Suppressor macrophage treated with lipopolysaccharide for 4 hours (primary cell): ENCODE results near the gene GCK.
"Not testable (repeated sequence)": the region's sequence is repeated elsewhere in the genome, so short reads cannot be mapped to it uniquely, and the experiment has no call there.

Experiments used
- DNase-seq: peaks from one replicate; pipeline ENCODE4 v3.0.0-alpha.2; 2020

Gene GCK

DNA sequence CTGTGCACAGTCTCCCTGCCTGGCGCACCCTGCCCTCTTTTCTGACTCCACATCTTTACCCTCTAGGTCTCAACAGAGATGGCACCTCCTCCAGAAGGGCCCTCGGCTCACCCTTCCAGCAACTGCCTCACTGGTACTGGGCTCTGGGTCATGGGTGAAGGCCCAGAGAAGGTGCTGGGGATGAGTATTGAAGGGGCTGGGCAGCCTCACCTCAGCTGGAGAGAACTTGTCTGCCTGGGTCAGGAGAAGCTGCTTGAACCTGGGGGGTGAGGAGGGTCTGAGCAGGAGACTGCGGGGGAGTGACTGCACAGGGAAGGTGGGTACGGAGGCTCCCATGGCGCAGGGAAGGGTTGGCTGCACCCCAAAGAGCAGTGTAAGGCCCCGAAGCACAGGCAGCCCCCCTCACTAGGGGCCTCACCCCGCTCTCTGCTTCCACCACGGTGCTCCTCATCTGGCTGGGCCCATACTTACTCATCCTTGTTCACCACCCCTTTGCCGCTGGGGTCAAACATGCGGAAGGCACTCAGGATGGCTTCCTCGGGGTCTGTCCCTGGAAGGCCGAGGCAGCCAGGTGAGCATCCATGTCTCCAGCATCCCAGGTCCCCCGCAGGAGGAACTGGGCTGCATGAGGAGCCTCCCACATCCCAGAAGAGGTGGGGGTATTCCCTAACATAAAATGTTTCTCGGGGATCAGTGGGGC, 49.8 kb downstream of the GCK start:
- DNase-seq, result no peak

DNA sequence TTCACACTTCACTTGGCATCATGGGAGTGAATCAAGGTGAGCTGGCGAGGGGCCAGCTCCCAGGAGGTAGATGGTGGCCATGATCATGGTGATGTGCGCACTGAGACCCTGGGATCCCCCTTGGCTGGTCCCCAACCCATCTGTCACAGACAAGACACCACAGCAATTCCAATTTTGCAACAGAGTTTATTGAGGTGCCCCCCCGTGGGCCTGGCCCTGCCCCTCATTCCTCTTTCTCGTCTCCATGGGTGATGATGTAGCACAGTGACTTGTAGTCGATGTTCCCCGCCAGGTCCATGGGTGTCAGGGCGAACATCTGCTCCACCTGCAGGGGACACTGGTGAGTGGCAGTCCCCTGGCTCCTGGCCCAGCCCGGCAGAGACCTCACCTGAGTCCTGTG, 50.5 kb downstream of the GCK start:
- no peak for DNase-seq

DNA sequence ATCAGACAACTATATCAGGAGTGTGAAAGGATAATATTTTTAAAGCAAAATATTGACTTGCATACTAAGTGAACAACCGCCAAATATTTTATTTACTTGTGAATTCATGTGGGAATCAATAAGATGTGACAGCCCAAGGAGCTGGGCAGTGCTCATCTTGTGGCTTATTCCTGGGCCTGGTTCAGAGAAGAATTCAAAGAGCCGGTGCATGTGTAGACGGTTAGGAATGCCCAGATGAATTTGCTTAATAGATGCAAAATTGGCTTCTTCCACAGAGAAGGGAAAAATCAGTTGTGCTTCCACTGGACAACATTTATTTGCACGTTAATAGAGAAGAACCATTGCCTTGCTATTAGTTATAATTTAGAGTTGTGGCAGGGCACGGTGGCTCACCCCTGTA, 52.5 kb downstream of the GCK start:
- no peak for DNase-seq

DNA sequence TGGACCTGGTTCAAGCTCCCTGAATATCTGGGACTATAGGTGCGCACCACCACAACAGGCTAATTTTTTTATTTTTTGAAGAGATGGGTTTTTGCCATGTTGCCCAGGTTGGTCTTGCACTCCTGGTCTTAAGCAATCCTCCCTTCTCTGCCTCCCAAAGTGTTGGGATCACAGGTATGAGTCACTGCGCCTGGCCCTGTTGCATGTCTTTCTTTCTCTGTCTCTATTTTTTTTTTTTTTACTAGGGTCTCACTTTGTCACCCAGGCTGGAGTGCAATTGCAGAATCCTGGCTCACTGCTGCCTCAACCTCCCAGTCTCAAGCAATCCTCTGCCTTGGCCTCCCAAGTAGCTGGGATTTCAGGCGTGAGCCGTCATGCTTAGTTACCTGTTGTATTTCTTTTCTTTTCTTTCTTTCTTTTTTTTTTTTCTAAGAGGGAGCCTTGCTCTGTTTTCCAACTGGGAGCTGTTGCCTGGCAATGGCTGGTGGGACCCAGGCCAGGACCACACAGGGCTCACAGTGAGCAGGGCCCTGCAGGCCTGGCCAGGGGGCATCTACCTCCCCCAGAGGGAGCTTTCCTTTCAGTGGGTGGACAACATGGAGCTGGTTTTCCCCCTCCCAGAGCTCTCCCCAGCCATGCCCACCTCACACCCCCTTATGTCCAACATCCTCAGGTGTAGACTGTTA, 54.2 kb downstream of the GCK start:
- no peak for DNase-seq

DNA sequence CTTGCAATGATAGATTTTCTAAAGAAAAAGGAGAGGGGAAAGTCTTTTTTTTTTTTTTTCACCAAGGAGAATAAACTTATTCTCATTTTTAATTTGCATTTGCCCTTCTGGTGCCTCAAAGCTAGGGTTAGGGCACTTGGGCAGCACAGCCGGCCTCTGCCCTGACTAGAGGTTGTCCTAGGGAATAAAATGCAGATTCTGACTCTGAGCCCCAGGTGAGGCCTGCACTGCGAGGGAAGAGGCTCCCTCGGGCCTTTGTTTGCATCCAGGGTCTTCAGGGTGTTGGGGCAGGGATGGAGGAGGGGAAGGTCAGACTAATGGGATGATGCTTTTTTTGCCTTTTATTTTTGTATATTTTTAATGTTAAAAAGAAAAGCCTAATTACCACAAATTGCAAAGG, 55.9 kb downstream of the GCK start:
- DNase-seq, result no peak

DNA sequence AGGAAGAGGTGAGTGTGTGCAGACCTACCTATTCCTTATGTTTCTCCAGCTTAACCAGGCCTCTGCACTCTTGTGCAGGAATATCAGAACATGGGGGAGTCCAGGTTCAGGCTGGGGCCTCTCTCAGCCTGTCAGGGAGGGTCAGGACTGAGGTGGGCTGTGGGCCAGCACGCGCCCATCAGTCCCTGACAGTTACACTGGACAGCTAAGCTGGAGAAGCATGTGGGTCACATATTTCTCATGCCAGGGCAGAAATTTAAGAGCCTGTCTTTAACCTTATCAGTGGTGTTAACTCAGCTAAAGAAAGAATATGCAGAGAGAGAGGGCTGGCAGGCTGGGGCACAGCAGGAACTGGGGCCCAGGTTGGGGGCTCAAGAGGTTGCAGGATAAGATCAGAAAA, 57.2 kb downstream of the GCK start:
- no peak for DNase-seq

DNA sequence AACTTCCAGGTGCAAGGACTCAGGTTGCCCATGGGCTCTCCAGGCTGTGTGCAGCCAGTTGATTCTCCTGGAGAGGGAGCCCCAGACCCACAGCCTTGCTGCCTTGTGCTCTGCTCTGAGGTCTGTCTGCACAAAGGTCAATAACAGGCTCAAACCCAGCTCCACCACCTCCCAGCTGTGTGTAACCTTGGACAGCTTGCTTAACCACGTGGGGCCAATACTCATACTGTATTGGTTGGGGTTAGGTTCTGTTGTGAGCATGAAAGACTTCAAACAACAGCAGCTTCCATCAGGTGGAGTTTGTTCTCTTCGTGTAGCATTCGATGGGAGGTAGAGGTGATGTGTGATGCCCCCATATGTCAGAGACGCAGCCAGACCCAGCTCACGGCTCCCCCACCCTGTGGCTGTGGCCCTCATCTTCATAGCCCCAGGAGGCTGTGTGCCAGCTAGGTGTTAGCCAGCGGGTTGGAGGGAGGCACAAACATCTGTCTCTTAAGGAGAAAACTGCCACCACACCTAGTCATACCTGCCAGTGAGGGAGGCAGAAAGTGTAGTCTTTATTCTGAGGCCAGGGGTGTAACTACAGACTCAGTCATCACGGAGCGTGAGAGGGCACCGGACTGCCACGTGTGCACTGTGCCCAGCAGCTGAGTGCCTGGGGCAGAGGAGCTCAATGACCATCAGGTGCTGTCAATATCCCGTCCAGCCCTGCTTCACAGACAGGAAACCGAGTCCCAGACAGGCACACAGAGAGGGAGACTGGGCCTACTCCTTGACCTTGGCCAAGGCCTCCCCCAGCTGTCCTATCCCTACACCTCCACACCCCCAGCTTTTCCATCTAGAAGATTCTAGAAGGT, 57.8 kb downstream of the GCK start:
- no peak for DNase-seq

DNA sequence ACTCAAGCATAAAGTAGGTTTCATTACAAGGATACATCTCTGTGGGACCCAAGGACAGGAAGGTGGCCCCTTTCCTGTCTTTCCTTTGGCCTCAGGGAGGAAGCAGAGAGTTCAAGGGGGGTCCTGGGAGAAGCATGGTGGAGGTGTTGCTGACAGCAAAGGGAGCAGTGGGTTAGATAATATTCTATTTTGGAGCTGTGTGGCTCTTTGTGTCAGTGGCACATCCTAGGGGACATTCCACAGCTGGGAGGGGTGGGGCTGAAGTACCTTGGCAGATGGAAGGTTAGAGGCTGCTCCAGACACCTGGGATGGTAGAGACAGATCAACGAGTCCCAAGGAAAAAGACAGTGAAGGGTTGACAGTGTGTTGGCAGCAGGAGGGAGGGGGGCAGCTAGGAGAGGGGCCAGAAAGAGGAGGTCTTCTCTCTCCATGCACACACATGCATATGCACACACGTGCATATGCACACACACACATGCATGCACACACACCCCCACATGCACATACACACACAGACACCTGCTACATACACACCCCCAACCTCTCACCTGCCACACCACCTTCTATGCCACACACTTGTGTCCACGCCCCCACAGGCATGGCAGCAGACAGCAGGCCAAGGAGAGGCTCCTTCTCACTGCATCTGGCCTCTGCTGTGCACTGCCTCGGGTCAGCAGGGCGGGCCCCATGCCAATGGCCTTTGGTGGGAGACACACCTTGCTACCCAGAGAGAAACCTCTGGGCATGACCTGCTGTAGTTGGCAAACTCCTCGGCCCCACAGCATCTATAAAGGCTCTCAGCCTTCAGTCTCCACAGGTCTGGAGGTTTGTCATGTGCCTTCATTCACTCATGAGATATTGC, 60.3 kb downstream of the GCK start:
- no peak for DNase-seq

DNA sequence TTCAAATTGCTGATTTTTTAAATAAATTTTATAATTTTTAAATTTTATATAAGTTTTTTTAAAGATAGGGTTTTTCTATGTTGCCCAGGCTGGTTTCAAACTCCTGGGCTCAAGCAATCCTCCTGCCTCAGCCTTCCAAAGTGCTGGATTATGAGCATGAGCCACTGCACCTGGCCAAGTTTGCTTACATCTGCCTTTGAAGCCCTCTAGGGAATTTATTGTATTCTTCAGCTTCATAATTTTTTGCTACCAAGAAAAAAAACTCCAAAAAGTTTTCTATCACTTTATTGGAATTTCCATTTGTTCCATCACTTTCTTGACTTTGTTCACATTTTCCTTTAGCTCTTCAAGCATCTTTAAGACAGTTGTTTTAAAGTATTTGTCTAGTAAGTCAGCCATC, 62.1 kb downstream of the GCK start:
- no peak for DNase-seq

DNA sequence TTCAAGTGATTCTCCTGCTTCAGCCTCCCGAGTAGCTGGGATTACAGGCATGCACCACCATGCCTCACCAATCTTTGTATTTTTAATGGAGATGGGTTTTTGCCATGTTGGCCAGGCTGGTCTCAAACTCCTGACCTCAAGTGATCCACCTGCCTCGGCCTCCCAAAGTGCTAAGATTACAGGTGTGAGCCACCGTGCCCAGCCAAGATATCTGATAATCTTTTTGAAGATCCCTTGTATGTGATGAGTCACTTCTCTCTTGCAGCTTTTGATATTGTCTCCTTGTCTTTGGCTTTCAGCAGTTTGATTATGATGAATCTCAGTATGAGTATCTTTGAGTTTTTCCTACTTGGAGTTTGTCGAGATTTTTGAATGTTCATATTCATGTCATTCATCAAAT, 62.7 kb downstream of the GCK start:
- not testable (repeated sequence) for DNase-seq

DNA sequence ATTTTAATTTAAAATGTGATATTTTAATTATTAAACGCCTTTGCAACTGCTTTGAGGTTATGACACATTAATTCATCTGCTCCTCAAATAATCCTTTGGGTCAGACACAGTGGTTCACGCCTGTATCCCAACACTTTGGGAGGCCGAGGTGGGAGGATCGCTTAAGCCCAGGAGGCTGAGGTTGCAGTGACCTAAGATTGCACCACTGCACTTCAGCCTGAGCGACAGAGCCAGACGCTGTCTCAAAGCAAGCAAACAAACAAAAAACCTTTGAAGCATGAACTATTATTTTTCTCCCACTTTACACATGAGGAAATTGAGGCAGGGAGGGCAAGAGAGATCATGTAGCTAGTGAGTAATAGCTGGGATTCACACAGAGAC, 64.4 kb downstream of the GCK start:
- no peak for DNase-seq

DNA sequence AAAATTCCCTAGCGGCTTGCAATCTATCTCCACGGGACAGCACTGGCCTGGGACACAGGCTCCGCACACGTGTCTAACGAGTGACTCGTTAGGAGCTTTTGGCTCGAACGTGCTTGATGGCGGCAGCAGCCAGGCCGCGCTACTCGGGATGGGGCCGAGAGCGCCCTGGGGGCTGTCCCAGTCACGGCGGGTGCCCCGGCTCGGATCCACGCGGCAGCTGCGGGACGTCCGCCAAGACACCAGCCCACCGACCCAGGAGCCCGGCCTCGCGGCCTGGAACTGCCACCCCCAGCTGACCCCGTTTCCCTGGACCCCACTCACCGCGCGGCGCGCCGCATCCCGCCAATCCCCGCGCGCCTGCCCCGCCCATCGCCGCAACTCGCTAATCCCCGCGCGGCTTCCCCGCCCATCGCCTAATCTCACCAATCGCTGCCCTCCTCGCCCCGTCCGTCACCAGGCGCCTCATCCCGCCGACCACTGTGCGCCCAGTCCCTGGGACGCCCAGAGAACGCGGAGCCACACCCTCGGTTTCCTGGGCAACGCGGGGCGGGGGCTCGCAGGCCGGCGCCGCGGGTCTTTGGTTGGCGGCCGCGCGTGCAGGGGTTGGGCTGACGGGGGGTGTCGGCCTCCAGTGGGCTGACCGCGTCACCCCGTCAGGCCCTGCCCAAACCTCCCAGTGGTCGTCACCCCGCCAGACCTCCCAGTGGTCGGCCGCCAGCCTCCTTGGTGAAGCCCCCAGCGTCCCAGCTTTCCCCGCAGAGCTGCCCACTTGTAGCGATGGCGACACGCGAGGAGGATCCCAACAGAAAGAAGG, 65.8 kb downstream of the GCK start, which contains the start of gene POLD2:
POLD2 (minus strand) TSS at position 359 of the 814 bp plus-strand sequence. CDS start 1,495 bp downstream, outside the sequence.
- peak; percentile 97 for DNase-seq

DNA sequence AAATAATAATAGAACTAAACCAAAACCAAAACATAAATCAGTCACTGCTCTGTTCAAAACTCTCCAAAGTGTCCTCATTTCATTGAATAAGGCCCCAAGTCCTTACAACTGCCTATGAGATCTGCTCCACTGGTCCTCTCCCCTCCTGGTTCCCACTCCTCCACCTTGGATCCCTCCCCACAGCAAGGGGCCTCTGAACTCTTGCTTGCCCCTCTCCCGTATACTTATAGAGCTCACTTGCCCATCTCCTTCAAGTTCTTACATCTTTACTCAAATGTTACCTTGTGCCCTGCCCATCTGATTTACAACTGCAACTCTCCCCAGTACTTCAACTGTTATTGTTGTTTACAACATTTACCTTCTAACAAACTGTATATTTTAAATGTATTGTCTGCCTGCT, 66.7 kb downstream of the GCK start:
- no peak for DNase-seq

DNA sequence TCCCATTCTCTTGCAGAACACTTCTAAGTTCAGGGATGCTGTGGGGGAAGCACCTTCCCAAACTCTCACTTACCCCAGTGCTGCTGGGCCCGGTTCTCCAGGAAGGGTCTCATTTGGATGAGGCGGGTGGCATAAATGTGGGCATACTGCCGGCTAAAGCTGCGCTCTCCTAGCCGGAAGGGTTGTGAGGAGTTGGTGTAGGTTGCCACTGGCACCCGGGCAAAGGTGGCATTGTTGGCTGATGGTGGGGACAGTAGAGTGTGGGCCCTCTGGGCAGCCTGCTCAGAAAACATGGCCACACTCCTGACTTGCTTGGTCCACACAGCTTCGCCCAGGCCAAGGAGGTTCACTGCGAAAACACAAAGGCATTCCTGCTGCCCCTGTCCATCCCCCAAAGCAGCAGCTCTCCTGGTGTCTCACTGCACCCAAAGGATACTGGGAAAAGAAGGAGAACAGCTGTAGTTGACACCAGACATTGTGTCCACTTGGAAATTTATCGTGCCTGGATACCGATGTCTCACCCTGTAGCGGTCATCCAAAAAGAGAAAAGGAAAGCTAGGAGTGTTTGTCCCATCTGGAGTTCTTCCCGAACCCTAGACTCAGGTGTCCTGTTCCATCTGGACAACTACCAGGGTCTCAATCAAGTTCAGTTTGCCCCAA, 67.3 kb downstream of the GCK start:
- DNase-seq, result no peak

DNA sequence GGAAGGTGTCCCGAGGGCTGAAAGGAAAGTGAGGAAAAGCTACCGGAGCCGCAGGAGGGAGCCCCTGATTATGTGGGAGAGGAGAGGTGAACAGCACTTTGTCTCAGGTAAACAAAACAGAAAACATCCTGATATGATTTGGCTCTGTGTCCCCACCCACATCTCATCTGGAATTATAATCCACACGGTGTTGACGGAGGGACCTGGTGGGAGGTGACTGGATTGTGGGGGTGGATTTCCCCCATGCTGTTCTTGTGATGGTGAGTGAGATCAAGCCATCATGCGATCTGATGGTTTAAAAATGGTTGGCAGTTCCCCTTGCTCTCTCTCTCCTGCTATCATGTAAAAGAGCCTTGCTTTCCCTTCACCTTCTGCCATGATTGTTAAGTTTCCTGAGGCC, 68.8 kb downstream of the GCK start:
- DNase-seq, result no peak

DNA sequence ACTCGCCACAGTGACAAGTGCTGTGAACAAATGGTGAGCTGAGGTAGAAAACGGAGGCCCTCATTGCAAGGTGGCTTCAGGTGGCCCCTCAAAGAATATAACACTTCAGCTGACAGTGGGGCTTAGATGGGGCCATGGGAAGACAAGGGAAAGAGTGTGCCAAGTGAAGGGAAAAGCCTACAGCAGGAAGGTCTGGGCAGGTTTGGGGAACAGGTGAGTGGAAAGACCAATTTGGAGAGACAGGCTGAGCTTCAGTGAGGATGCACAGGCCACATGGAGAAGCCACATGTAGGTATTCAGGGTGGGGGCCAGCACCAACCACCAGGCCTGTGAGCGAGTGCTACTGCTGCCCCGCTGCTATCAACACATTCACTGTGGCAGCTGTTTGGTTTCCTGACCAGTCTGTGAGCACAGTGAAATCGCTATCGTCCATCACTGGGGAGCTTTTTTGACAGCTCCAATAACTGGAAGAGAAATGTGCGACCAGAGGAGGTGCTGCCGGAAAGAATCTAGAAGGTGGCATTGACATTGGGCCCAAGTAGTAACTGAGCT, 69.3 kb downstream of the GCK start:
- DNase-seq, result no peak

DNA sequence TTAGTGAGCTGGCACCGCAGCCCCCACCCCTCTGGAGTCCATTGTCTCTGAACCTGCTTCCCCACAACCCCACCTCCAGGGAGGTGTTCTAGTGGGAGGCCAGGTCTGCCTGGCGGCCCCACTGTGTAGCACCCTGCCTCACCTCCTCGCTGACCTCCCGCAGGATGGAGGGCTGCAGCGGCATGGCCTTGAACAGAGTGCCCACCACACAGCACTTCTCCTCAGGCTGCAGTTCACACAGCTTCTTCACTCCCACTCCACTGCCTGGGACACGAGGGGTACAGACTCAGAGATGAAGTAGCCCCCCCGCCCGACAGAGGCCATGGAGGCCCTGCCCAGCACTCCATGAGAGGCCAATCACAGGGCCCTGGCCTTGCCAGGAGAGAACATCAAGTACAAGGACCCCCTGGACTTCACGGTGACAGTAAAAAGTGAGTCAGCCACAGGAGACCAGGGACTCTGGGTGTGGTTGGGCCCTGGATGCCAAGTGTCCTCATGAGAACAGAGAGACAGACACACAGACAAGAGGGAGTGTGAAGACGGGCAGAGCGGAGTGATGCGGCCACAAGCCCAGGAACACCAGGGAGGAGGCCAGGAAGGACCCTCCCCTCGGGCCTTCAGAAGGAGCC, 71.3 kb downstream of the GCK start:
- no peak for DNase-seq

DNA sequence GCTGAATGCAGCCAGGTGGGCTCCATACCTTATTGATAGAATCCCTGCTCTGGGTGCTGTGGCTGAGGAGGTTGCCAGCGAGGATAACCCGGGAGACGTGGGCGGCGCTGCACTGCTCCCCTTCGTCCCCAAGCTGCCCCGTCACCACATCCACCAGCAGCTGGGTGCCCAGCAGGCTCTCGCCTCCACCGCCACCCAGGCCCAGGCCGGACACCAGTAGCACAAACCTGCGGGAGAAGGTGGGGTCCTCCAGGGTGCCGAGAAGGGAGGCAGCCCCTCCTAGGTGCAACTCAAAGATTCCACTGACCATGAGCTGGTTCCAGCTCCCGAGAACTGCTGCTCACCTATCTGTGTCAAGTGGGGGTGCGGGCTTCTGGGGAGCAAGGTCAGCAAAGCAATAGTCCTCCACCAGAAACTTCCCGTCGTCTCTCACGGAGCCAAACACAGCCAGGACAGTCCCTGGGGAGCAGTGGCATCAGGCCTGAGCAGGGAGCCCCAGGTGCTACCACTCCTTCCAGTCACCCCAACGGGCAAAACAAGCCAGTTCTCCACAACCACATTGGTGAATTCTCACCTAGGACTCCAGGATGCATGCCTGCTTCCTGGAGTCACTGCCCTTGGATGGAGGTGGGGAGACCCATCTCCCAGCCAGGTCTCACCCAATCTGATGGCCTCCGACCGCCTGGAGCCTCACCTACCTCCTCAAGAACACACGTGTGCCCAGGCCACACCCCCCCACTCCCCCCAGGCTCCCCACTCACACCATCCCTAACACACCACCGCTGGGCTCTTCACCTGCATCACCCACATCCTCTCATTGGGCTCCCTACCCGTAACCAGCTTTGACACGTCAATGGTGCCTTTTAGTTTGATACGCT, 72.2 kb downstream of the GCK start:
- no peak for DNase-seq

DNA sequence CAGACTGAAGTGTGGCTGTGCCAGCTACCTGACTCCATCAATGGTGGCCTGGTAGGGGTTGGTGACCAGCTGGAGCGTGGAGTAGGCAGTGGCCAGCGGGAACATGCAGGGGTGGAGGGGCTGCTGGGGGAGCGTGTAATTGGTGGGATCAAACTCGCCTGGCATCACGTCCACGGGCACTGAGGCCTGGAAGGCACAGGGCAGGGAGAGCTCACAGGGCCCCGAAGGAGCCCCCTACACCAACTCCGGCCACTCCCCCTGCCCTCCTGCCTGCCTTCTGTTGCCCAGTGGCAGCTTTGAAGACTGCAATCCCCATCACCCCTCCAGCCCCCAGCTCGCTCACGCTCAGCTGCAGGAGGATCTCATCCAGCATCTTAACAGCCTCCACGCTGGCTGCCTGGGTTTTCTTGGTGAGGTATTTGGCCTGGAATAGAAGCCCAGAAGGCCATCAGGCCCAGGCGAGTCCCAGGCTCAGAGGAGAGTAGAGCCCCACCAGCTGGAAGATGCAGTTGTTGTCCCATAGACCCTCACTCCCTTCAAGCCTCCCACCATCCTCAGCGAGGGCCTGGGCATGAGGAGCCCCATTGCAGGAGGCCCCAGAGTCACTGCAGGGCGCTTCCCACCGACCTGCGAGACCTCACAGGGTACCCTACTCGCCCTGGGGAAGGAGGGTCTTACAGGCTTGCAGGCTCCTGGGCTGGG, 73.0 kb downstream of the GCK start:
- no peak for DNase-seq
